IPS DF 4.7 (cell line): ENCODE results near the gene KMT2D.

ENCODE experiments used
- DNase-seq: peaks from one replicate; pipeline ENCODE4 v3.0.0-alpha.2; 2013; ENCODE audit warnings: low spot score; ENCODE audit errors: extremely low read depth

Gene KMT2D

DNA sequence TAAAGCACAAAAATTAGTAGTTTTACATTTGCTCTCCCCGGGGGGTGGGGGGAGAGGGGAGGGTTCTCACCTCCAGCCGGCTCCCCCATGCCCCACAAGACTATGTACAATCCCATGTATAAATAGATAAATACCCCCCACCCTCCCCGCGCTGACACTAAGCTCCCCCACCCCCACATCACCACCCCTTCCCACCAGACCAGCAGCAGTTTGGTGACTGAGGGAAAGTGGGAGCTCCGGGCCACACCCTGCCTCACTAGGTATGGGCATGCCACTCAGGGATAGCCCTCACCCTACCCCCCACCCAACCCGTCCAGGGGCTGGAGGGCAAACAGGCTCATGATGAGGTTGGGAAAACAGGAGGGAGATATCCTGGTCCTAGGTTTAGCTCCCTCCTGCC is 40.2 kb downstream of the KMT2D start:
- no peak for DNase-seq

- DNase-seq = no peak
These were observed 40.9 kb downstream of the KMT2D start for GRCh38 chr12:49019443-49020324.

GRCh38 chr12:49019120-49019430 is 41.5 kb downstream of the KMT2D start:
- DNase-seq = no peak

GRCh38 chr12:49018261-49019119 is 42.1 kb downstream of the KMT2D start, which contains the start of gene PRKAG1:
TSS of gene PRKAG1 (minus strand) at chr12:49018776. CDS start at chr12:49018740, 36 bp downstream.
- DNase-seq = peak; percentile 93

DNA sequence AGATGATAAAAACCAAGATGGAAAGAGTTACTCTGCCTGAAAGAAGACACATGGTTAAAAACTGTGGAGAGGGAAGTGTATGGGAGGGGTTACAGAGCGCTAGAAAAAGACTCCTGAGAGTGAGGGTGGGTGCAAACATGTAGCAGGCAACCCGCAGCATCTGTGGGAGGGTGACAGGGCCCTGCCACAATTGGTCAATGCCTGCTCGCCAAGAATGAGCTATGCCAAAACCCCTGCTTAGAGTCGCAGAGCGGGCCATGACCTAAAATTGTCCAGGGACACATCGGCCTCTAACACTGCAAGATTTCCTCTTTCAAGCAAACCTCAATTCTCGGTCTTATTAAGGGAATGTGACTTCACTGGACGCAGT is 42.7 kb downstream of the KMT2D start:
- DNase-seq = no peak

DNA sequence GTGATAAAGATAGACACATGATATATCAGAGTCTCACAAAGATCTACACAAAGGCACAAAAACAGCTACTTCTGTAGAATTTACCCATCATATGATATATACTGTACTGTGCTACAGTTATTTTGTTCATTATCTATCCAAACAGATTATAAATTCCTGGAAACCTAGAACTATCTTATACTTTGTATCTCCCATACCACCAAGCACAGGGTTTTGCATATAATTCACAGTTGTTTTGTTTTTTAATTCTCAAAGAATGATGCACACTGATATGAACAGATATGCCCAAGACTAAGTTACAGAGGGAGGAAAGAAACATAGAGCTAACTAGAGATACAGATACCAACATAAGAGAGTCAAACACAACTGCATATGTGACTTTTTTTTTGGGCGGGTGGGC is 45.4 kb downstream of the KMT2D start:
- DNase-seq = no peak

DNA sequence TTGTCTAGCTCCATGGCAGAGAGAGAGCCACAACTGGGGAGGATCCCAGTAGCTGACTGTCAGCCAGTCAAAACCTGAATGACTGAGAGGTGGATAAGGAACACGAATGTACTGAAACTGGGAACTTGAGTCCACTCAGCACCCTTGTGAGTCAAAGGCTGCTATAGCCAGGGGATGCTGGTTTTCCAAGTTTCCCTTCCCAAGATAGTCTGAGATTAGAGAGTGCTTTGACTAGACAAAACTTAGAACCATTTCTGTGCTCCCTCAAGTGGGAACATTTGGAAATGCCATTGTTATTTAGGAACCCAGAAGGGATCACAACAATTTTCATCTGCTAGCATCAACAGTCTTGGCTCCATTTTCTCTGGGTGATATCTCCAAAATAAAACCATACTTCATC is 46.0 kb downstream of the KMT2D start:
- no peak for DNase-seq

DNA sequence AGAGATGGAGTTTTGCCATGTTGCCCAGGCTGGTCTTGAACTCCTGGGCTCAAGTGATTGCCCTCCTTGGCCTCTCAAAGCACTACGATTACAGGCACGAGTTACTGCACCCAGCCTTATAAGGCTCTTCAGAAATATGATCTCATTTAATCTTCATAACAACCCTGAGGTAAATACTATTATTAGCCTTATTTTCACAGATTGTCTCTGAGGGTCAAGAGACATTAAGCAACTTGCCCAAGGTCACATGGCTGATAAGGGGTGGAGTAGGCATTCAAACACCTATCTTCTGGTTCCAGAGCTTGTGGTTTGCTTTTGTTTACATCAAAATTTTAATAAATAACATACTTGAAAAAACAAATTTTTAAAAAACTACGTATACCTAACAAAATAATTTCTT is 47.2 kb downstream of the KMT2D start:
- DNase-seq = no peak

GRCh38 chr12:49012739-49013138 is 47.9 kb downstream of the KMT2D start:
- DNase-seq = no peak
